Esophagus squamous epithelium (tissue), 5 donors: ENCODE results near the gene EGFR. TPM values are rescaled to one million over a fixed set of nuclear protein-coding genes. Genes with fewer than 3 reads are reported as not detected.

Source experiments
- DNase-seq: peaks from one replicate; lab custom pipeline; 2025; lab: John Stamatoyannopoulos, UW
- H3K27ac ChIP-seq, 4 donors: fragments of 200-600 bp; sonication (generic); one replicate each; pipeline ENCODE4 v1.5.1; 2016 to 2019; ENCODE audit warnings: mild to moderate bottlenecking in 1 of 4
- H3K27me3 ChIP-seq, 4 donors: fragments of 200-600 bp; sonication (generic); 1 replicate in 3 of 4; 2 replicates in 1 of 4; pipeline versions ENCODE4 v1.5.1 to v1.6.0; 2017 to 2021; ENCODE audit warnings: antibody characterized with exemption in 1 of 4
- H3K36me3 ChIP-seq, 3 donors: fragments of 200-600 bp; sonication (generic); one replicate each; pipeline ENCODE4 v1.5.1; 2016 to 2019
- H3K4me1 ChIP-seq, 3 donors: fragments of 200-600 bp; sonication (generic); one replicate each; pipeline ENCODE4 v1.5.1; 2017 to 2019
- H3K4me3 ChIP-seq, 4 donors: fragments of 200-600 bp; sonication (generic); 1 replicate in 3 of 4; 2 replicates in 1 of 4; pipeline ENCODE4 v1.5.1; 2016 to 2019; ENCODE audit warnings: mild to moderate bottlenecking in 2 of 4, moderate library complexity in 1 of 4
- H3K9me3 ChIP-seq, 3 donors: fragments of 200-600 bp; sonication (generic); one replicate each; pipeline ENCODE4 v1.5.1; 2016 to 2019
- CTCF ChIP-seq, 6 experiments: fragments of 450-650 bp in 4 of 6; fragments of 200-600 bp in 2 of 6; sonication (generic) in 2 of 6; IDR thresholded peaks; one replicate each; pipeline ENCODE4 v1.5.1; 2016 to 2019; ENCODE audit warnings: antibody characterized with exemption in 6 of 6, mild to moderate bottlenecking in 4 of 6, moderate library complexity in 4 of 6
- POLR2A ChIP-seq, 4 donors: fragments of 450-650 bp; IDR thresholded peaks; one replicate each; pipeline ENCODE4 v1.6.1; 2017; ENCODE audit warnings: antibody characterized with exemption in 4 of 4, mild to moderate bottlenecking in 4 of 4, moderate library complexity in 3 of 4
- WGBS, 2 donors: methylation state at CpG; one replicate each; pipeline ENCODE4 v1.1.5; 2018; 5-methylcytosine and 5-hydroxymethylcytosine counted together
- intact Hi-C: fragments of 100-400 bp; cut with DNase I; formaldehyde crosslinking; loops from one replicate; pipeline ENCODE4 v1.15.0; 2022
- total RNA-seq, 4 donors: library from RNA; depleted of rRNA; stranded (reverse); fragments of >200 nt; gene quantifications; one replicate each; pipeline ENCODE4 v1.1.0, GENCODE V29; 2016
- donor health status: DM: yes; HTN: yes; CAD: no.

EGFR gene
- total RNA-seq, 4 donors from 2014 or later: 66.1 to 108 (median 72.3) TPM

DNA sequence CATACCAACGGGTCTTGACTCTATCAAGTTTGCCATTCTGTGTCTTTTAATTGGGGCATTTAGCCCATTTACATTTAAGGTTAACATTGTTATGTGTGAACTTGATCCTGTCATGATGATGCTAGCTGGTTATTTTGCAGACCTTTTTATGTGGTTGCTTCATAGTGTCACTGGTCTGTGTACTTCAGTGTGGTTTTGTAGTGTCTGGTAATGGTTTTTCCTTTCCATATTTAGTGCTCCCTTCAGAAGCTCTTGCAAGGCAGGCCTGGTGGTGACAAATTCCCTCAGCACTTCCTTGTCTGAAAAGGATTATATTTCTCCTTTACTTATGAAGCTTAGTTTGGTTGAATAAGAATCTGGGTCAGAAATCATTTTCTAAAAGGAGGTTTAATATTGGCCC is 211.2 kb downstream of the EGFR start:
- no peak overlapping the region for H3K4me3 ChIP-seq
- no peaks in the 10 kb centered on the region for H3K36me3 ChIP-seq
- no peak for DNase-seq
- WGBS, 2 donors: 60 to 63% methylated on average over 1 of the region's 1 CpG
- H3K27me3 ChIP-seq: peaks cover 0 to 28% (median 0%) of the 10 kb centered on the region in 4 donors
- TF ChIP-seq POLR2A (IDR thresholded peaks at IDR 0.05): no peak
- no peak for TF ChIP-seq CTCF (IDR thresholded peaks at IDR 0.05)
- intact Hi-C loops: no loop called here
- H3K27ac ChIP-seq: no peak overlapping the region
- H3K9me3 ChIP-seq: peaks cover 0 to 5% (median 0%) of the 10 kb centered on the region in 3 donors
- no peaks in the 10 kb centered on the region for H3K4me1 ChIP-seq

- TF ChIP-seq POLR2A (IDR thresholded peaks at IDR 0.05) (no peak), CTCF (IDR thresholded peaks at IDR 0.05) (no peak)
- no peak overlapping the region for H3K4me3 ChIP-seq
- 76% methylated on average over 2 of the region's 7 CpGs; no CpG with 5 or more reads in 1 of the 2 donors for WGBS, 2 donors
- peaks cover 0 to 31% (median 0%) of the 10 kb centered on the region in 4 donors for H3K27me3 ChIP-seq
- H3K27ac ChIP-seq: no peak overlapping the region
- no peaks in the 10 kb centered on the region for H3K4me1 ChIP-seq
- H3K9me3 ChIP-seq: peaks cover 0 to 5% (median 0%) of the 10 kb centered on the region in 3 donors
- DNase-seq: no peak
- intact Hi-C loops: no loop called here
- no peaks in the 10 kb centered on the region for H3K36me3 ChIP-seq
Observed at GRCh38 chr7:55231736-55232280, 213.0 kb downstream of the EGFR start.

GRCh38 chr7:55233001-55233400 is 214.2 kb downstream of the EGFR start:
- intact Hi-C loops: no loop called here
- Histone ChIP-seq H3K9me3 (no peaks in the 10 kb centered on the region), H3K27me3 (peaks cover 0 to 35% (median 0%) of the 10 kb centered on the region in 4 donors), H3K36me3 (no peaks in the 10 kb centered on the region), H3K4me3 (no peak overlapping the region), H3K4me1 (no peaks in the 10 kb centered on the region), H3K27ac (no peak overlapping the region)
- TF ChIP-seq POLR2A (IDR thresholded peaks at IDR 0.05): no peak
- no peak for TF ChIP-seq CTCF (IDR thresholded peaks at IDR 0.05)
- WGBS, 2 donors: 87 to 93% methylated on average over 5 to 6 of the region's 7 CpGs
- DNase-seq: no peak

GRCh38 chr7:55234408-55234807 is 215.6 kb downstream of the EGFR start:
- Histone ChIP-seq H3K36me3 (no peaks in the 10 kb centered on the region), H3K27ac (no peak overlapping the region), H3K4me3 (no peak overlapping the region), H3K27me3 (peaks cover 0 to 41% (median 0%) of the 10 kb centered on the region in 4 donors), H3K9me3 (no peaks in the 10 kb centered on the region), H3K4me1 (no peaks in the 10 kb centered on the region)
- intact Hi-C loops: no loop called here
- 67 to 80% methylated on average over 6 to 11 of the region's 11 CpGs for WGBS, 2 donors
- DNase-seq: no peak
- TF ChIP-seq POLR2A (IDR thresholded peaks at IDR 0.05) (no peak), CTCF (IDR thresholded peaks at IDR 0.05) (no peak)

GRCh38 chr7:55235115-55235514 is 216.3 kb downstream of the EGFR start:
- Histone ChIP-seq H3K27me3 (peaks cover 0 to 46% (median 0%) of the 10 kb centered on the region in 4 donors), H3K9me3 (no peaks in the 10 kb centered on the region), H3K4me3 (no peak overlapping the region), H3K27ac (no peak overlapping the region), H3K36me3 (no peaks in the 10 kb centered on the region), H3K4me1 (no peaks in the 10 kb centered on the region)
- intact Hi-C loops: no loop called here
- TF ChIP-seq CTCF (IDR thresholded peaks at IDR 0.05) (no peak), POLR2A (IDR thresholded peaks at IDR 0.05) (no peak)
- 77 to 86% methylated on average over 2 to 4 of the region's 14 CpGs for WGBS, 2 donors
- DNase-seq: no peak
